ENCODE measurements around the gene SLC38A9.

The SLC38A9 gene

DNA sequence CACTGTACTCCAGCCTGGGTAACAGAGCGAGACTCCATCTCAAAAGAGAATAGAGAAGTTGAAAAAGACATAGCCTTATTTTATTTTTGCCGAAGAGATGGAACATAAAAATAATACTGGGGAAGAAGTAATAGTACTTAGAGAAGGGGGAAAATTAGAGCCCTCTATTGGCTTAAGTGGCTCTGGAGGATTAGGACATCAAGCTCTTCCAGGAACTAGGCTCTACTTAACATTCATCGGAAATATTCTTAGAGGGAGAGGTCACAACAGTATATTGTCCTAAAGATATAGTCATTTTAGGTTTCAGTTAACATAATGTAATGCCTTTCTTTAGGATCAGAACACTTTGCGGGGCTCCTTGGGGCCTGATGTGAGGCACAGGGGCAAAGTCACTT, 91.4 kb downstream of the SLC38A9 start:
- TF ChIP-seq, protein P1, sequence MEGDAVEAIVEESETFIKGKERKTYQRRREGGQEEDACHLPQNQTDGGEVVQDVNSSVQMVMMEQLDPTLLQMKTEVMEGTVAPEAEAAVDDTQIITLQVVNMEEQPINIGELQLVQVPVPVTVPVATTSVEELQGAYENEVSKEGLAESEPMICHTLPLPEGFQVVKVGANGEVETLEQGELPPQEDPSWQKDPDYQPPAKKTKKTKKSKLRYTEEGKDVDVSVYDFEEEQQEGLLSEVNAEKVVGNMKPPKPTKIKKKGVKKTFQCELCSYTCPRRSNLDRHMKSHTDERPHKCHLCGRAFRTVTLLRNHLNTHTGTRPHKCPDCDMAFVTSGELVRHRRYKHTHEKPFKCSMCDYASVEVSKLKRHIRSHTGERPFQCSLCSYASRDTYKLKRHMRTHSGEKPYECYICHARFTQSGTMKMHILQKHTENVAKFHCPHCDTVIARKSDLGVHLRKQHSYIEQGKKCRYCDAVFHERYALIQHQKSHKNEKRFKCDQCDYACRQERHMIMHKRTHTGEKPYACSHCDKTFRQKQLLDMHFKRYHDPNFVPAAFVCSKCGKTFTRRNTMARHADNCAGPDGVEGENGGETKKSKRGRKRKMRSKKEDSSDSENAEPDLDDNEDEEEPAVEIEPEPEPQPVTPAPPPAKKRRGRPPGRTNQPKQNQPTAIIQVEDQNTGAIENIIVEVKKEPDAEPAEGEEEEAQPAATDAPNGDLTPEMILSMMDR (IDR thresholded peaks at IDR 0.05; ENCODE audit: borderline replicate concordance, control extremely low read depth, extremely low read depth, insufficient read depth, missing control alignments), result no peak
- no peak for DNase-seq (ENCODE audit: low spot score)

DNA sequence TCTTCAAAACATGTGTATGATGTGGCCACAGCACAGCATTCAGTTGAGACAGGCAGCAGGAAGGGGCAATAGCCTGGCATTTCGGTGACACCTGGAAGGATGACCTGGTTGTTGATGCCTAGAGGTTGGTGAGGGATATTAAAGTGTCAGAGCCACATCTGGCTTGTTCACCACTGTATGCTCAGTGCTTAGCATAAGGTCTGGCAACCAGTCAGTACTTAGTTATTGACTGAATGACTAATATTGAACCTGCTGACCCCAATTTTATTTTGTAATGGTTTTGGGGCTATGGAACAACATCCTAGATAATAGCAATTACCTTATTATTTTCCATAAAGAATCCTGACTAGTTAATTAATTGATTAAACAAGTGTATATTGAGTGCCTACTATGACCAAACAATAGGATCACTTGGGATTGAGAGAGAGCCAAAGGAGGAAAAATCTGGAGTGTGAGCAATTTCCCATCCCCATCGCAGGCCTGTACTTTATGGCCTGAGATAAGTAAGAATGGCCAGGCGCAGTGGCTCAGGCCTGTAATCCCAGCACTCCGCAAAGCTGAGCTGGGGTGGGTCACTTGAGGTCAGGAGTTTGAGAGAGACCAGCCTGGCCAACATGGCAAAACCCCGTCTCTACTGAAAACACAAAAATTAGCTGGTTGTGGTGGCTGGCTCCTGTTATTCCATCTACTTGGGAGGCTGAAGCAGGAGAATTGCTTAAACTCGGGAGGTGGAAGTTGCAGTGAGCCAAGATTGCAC, 91.9 kb downstream of the SLC38A9 start:
- TF ChIP-seq, protein P1 (IDR thresholded peaks at IDR 0.05; ENCODE audit: borderline replicate concordance, control extremely low read depth, extremely low read depth, insufficient read depth, missing control alignments), result no peak
- in situ Hi-C loops (cut with MboI; ENCODE audit: low sequenced_read_pairs, unreplicated experiment), result no loop called here
- DNase-seq (ENCODE audit: low spot score), result no peak

More for the DNA sequence above, 91.4 kb downstream of the SLC38A9 start:
- in situ Hi-C loops (cut with MboI; ENCODE audit: low sequenced_read_pairs, unreplicated experiment), result no loop called here

DNA sequence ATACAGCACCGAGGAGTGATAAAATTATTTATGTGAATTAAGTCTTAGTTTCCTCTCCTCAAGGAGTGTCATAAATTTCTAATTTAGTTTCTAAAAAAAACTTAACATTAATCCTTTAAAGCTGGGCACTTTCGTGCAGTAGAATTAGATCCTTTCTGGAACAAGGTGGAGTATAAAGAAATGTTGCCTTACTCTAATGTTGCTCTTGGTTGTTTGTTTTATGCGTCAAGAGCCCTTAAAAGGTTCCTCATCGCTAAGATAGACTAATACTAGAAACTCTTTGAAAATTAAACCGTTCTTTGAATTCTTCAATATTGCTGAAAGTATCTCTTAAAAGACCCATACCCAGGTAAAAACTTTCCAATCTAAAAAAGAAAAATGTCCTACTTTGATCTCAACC, 93.8 kb downstream of the SLC38A9 start:
- TF ChIP-seq, protein P1 (IDR thresholded peaks at IDR 0.05; ENCODE audit: borderline replicate concordance, control extremely low read depth, extremely low read depth, insufficient read depth, missing control alignments), result no peak
- in situ Hi-C loops (cut with MboI; ENCODE audit: low sequenced_read_pairs, unreplicated experiment), result no loop called here
- DNase-seq (ENCODE audit: low spot score), result no peak

DNA sequence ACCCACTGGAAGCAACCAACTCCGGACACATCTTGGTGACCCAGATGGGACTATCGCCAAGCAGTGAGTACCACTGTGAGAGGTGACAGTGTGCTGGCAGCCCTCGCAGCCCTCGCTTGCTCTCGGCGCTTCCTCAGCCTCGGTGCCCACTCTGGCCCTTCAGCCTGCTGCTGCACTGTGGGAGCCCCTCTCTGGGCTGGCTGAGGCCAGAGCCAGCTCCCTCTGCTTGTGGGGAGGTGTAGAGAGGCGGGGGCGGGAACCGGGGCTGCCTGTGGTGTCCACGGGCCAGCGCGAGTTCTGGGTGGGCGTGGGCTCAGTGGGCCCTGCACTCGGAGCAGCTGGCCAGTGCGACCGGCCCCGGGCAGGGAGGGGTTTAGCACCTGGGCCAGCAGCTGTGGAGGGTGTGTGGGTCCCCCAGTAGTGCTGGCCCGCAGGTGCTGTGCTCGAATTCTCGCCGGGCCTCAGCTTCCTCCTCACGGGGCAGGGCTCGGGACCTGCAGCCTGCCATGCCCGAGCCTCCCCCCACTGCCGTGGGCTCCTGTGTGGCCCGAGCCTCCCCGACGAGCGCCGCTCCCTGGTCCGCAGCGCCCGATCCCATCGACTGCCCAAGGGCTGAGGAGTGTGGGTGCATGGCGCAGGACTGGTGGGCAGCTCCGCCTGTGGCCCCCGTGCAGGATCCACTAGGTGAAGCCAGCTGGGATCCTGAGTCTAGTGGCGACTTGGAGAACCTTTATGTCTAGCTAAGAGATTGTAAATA, 98.8 kb downstream of the SLC38A9 start:
- in situ Hi-C loops (cut with MboI; ENCODE audit: low sequenced_read_pairs, unreplicated experiment), result no loop called here
- no peak for DNase-seq (ENCODE audit: low spot score)
- TF ChIP-seq, protein P1 (IDR thresholded peaks at IDR 0.05; ENCODE audit: borderline replicate concordance, control extremely low read depth, extremely low read depth, insufficient read depth, missing control alignments), result no peak

DNA sequence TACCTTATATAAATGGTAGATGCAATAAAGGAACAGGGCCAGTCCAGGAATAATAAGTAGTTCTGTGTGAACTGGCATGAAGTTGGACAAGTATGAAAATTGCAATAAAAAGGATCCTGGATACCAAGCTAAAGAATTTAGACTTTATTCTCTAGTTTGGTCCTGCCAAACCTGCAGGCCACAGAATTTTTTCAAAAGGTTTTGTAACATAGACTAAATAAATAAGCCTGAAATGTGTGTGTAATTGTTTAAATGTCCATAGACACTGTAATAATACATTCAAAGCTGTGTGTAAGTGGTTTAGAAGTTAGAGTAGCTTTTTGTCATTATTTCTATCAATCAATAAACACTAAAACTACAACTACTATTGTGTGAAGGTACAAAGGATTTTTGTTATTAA, 101.6 kb downstream of the SLC38A9 start:
- TF ChIP-seq, protein P1 (IDR thresholded peaks at IDR 0.05; ENCODE audit: borderline replicate concordance, control extremely low read depth, extremely low read depth, insufficient read depth, missing control alignments), result no peak
- DNase-seq (ENCODE audit: low spot score), result no peak
- in situ Hi-C loops (cut with MboI; ENCODE audit: low sequenced_read_pairs, unreplicated experiment), result no loop called here

DNA sequence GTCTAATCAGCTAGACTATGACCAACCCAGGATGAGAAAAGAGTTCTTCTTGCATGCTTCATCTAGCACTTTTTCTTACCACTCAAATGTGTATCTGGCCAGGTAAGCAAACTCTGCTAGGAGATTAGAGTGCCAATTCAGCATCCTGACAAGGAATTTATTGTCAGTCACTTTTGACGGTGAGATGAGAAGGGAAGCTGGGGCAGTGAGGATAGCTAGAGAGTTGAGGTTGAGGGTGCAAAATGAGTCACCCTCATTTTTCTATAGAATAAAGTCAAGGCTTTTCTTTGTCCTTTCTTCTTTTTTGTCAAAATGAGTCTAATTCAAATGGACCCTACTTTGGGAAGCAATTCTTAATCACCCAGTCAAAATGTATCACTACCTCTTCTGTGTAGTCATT, 102.7 kb downstream of the SLC38A9 start:
- no peak for DNase-seq (ENCODE audit: low spot score)
- in situ Hi-C loops (cut with MboI; ENCODE audit: low sequenced_read_pairs, unreplicated experiment), result no loop called here
- TF ChIP-seq, protein P1 (IDR thresholded peaks at IDR 0.05; ENCODE audit: borderline replicate concordance, control extremely low read depth, extremely low read depth, insufficient read depth, missing control alignments), result no peak

All from GM13976 (cell line).